UCSD-AML1 (cell line): ENCODE results near the gene NT5M.

Experiments
- DNase-seq: peaks from one replicate; lab custom pipeline; 2025; ENCODE audit not compliant: unreplicated experiment; lab: John Stamatoyannopoulos, UW

Gene NT5M

GRCh38 chr17:17353625-17354484, 50.7 kb downstream of the NT5M start:
- no peak for DNase-seq

DNA sequence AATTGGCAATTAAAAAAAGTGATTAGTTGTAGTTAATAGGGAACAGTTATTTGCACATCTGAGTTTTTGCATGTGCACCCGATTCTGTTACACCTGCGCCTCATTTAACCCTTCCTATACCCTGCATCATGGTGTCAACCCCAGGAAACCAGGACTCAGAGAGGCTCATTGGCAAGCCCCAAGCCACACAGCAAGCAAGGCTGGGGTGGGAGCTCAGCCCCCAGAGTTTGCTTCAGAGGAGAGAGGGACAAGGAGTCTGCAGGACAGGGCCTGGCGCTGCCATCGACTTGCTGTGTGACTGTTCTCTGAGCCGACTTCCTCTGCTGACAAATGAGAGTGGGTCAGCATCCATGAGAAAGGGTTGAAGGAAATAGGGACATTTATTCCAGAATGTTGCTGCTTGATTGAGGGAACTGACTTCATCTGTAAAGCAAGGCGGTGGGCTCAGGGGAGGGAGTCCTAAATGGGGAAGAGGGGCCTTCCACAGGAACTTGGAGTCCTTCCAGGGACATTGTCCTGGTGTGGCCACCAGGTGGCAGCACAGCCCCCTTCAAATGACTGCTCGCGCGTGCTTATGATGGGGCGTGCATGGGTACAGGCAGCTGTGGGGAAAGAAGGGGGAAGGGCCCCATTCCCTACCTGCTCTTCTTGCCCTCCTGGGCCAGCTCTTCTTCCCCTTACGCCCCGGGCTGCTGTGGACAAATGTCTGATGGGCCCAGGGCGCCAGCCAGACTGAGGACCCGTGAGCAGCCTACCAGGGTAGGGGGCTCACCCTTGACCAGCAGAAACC, 51.6 kb downstream of the NT5M start:
- peak; percentile 73 for DNase-seq

DNA sequence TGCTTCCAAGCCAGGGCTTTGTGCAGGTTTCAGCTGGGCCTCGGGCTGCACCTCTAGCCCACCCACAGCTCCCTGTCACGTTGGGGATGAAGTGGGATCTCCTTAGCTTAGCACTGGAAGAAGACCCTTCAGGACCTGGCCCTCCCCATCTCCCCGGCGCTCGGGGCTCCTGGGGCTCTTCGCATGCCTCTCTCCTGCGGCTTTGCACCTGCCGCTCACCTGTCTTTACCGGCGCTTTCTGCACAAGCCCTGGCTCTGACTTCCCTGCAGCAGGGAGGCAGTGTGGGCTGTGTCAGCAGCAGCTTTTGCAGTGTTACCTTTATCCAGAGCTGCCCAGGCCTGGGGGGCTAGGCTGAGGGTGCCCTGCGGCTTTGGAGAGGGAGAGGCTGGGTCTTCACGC, 52.3 kb downstream of the NT5M start:
- no peak for DNase-seq

- DNase-seq: peak; percentile 83
Observed at GRCh38 chr17:17356149-17356930, 53.2 kb downstream of the NT5M start.

GRCh38 chr17:17356931-17357270, 53.7 kb downstream of the NT5M start:
- DNase-seq: no peak

- DNase-seq: no peak
Observed at GRCh38 chr17:17358060-17358751, 55.0 kb downstream of the NT5M start.

GRCh38 chr17:17358866-17359265, 55.7 kb downstream of the NT5M start:
- DNase-seq: no peak

DNA sequence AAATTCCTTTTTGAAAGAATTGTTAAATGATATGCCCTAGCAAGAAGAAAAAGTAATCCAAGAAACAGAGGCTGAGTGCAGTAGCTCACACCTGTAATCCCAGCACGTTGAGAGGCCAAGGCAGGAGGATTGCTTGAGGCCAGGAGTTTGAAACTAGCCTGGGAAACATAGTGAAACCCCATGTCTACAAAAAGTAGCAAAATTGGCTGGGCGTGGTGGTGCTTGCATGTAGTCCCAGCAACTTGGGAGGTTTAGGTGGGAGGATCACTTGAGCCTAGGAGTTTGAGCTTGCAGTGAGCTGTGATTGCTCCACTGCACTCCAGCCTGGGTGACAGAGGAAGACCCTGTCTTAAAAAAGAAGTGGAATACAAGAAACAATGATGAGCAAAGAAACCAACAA, 56.1 kb downstream of the NT5M start:
- no peak for DNase-seq

DNA sequence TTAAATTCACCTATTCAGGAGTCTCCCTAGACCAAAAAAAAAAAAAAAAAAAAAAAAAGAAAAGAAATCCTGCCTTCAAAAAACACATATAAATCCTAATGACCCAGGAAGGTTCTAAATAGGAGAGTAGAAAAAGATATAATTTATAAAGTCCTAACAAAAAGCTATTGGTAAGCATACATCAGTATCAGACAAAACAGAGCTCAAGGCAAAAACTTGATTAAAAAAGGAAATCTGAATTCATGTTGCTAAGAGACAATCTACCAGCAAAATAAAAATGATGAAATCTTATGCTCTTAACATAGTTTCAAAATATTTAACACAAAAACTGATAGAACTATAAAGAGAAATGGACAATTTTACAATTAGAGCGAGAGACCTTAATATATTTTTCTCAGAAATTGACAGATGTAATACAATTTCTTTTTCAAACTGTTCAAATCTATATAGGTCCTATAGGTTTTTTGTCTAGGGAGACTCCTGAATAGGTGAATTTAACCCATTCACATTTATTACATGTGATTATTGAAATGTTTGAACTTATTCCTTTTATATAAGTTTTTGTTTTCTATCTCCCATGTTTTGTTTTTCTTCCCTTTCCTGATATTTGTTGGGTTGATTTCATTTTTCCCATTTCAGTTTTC, 57.0 kb downstream of the NT5M start:
- DNase-seq: no peak

- DNase-seq: no peak
Observed at GRCh38 chr17:17361543-17361866, 58.3 kb downstream of the NT5M start.

DNA sequence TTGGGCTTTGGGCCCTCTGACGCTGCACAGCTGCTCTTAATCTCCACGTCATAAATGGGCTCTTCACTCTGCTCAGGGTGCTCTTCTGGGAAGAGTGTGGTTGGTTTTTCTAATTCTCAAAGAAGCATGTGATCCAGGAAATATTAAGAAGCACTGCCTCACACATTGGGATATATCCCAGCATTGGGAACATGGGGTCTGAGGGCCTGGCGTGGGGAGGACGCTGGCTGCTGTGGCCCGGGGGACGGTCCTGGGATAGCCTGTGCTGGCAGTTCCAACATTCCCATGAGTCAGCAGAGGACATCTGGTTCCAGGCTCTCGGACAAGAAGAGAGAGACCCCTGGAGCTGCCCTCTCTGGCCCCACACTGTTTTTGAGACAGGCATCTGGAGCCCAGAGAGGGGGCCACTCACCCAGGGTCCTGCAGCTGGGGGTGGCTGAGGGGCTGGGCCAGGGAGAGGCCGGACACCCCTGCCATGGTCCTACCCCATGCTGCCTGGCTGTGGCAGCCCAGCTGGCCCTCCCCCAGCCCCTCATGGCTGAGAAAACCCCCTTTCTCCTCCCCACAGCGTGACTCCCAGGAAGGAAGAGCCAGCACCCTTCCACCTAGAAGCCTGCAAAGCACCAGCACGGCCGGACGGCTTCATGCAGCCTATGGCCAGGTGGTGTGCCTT, 58.8 kb downstream of the NT5M start:
- no peak for DNase-seq

GRCh38 chr17:17362540-17362930, 59.4 kb downstream of the NT5M start:
- no peak for DNase-seq

- DNase-seq: no peak
Observed at GRCh38 chr17:17363638-17364337, 60.6 kb downstream of the NT5M start.

DNA sequence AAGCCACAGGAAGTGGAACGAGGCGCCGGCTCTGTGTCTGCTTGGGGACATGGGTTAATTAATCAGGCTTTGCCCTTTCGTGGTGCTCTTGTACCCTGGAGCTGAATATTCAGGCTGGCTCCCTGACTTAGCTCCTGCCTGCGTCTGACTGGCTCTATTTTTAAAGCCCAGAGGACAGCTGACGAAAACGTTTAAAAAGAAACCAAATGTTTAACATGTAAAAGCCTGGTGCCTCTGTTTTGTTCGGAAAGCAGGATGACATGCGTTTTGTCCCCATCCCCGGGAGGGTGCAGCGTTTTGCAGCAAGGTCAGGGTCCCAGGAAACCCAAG, 61.1 kb downstream of the NT5M start:
- DNase-seq: no peak

- peak; percentile 30 for DNase-seq
Observed at GRCh38 chr17:17365476-17366110, 62.4 kb downstream of the NT5M start.

DNA sequence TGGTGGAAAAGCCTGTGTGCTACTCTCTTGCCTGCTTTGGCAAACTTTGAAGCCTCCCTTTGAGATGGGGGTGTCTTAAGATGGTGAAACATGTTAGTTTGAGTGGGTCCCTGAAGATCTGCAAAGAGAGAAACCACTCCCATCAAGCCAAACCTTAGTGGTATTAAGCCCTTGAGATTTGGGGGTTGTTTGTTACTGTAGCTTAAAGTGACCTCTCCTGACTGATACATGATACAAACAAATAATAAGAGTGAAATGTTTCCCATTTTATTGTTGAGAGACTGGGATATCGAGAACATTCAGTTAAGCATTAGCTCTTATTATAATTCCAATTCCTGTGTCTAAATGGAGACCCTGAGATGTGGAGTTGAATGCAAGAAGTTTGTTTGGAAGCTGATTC, 63.1 kb downstream of the NT5M start:
- DNase-seq: no peak

GRCh38 chr17:17366941-17367875, 64.0 kb downstream of the NT5M start:
- peak; percentile 72 for DNase-seq

GRCh38 chr17:17367931-17368330, 64.8 kb downstream of the NT5M start:
- DNase-seq: no peak
